Naive B cell (primary cell): ENCODE data around the gene FEN1. TPM values are rescaled to one million over a fixed set of nuclear protein-coding genes. Genes with fewer than 3 reads are reported as not detected.
A peak's percentile ranks its signal among the peaks of the same experiment; 100 is the strongest.

ENCODE experiments used
- ATAC-seq, 2 donors: fragments of 150-1000 bp; cut with Tn5 transposase; 2 replicates each; pipeline ENCODE4 v1.10.0; 2021; ENCODE audit warnings: low read depth in 2 of 2, mild to moderate bottlenecking in 2 of 2, moderate library complexity in 2 of 2
- DNase-seq: peaks from one replicate; pipeline ENCODE4 v3.0.0; 2022
- H3K27ac Mint-ChIP-seq, 6 donors: one replicate each; pipeline ENCODE4 v1.8.0; 2020 to 2022; ENCODE audit warnings: mild to moderate bottlenecking in 6 of 6, mixed read lengths in 6 of 6, moderate library complexity in 5 of 6, inconsistent platforms in 2 of 6
- H3K27me3 Mint-ChIP-seq, 3 donors: one replicate each; pipeline ENCODE4 v1.8.0; 2021 to 2022; ENCODE audit warnings: mixed read lengths in 3 of 3, mild to moderate bottlenecking in 1 of 3
- H3K36me3 Mint-ChIP-seq, 2 donors: one replicate each; pipeline ENCODE4 v1.8.0; 2020 to 2022; ENCODE audit warnings: mixed read lengths in 2 of 2, inconsistent platforms in 1 of 2, mild to moderate bottlenecking in 1 of 2
- H3K4me1 Mint-ChIP-seq, 3 donors: one replicate each; pipeline ENCODE4 v1.8.0; 2020 to 2022; ENCODE audit warnings: mixed read lengths in 3 of 3, inconsistent platforms in 1 of 3, mild to moderate bottlenecking in 1 of 3, moderate library complexity in 1 of 3
- H3K4me3 Mint-ChIP-seq, 8 donors: one replicate each; pipeline ENCODE4 v1.8.0; 2020 to 2022; ENCODE audit warnings: mild to moderate bottlenecking in 8 of 8, mixed read lengths in 8 of 8, moderate library complexity in 8 of 8, inconsistent platforms in 2 of 8
- H3K9me3 Mint-ChIP-seq, 7 donors: one replicate each; pipeline ENCODE4 v1.8.0; 2020 to 2022; ENCODE audit warnings: mixed read lengths in 7 of 7, mild to moderate bottlenecking in 5 of 7, inconsistent platforms in 2 of 7, moderate library complexity in 1 of 7
- polyA plus RNA-seq, 6 donors: library from polyadenylated mRNA; unstranded; fragments of 300-500 nt; fragmentation: Illumina TruSeq; gene quantifications; one replicate each; pipeline ENCODE4 v1.2.3, GENCODE V29; 2021; ENCODE audit warnings: low read depth in 6 of 6

Gene FEN1
- polyA plus RNA-seq, 6 donors from 2014 or later = 8.0 to 23.8 (median 15.3) TPM

GRCh38 chr11:61815790-61816735, 23.4 kb downstream of the FEN1 start:
- H3K27ac Mint-ChIP-seq = peak overlapping the region; percentile 27 to 95 (median 94)
- H3K4me3 Mint-ChIP-seq = peak overlapping the region; percentile 81 to 97 (median 93)
- DNase-seq (peak; percentile 52), ATAC-seq (peak; percentile 71 to 74)
- no peaks in the 10 kb centered on the region for H3K36me3 Mint-ChIP-seq
- peaks cover 11 to 23% (median 20%) of the 10 kb centered on the region in 3 donors for H3K4me1 Mint-ChIP-seq
- H3K27me3 Mint-ChIP-seq = peaks cover 0 to 4% (median 0%) of the 10 kb centered on the region in 3 donors
- H3K9me3 Mint-ChIP-seq = peaks cover 0 to 1% (median 0%) of the 10 kb centered on the region in 7 donors

DNA sequence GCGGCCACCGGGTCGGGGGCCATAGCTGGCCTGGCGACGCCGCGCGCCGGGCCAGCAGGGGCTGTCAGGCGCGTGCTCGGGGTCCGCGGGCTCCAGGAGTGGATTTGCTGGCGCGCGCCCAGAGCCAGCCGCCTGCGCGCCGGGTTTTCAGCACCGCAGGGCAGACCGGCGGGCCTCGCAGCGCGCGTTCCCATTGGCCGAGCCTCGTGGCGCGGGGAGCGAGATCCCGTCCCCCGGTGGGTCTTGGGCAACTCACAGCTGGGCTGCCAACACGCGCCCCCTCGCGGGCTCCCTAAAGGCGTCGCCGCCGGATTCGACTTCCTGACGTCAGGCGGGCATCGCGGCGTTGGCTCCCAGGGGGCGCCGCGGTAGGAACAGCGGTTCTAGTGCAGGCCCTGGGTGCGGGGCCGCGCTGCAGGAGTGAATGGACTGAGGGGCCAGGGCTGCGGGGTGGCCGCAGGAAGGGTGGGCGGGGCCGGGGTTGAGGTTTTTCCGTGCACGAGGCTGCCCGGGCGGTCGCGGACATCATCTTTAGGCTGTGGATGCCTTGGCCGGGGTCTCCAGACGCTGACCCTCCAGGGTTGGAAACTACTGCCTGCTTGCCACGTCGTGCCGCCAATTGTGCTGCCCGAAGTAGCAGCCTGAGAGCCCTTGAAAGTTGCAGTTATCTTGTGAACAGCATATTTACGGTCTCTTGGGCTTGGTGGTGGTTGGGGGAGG, 24.2 kb downstream of the FEN1 start, which contains the start of gene FADS1:
Gene FADS1 (minus strand): TSS at position 268 of the 720 bp plus-strand sequence. CDS start 74 bp downstream, at position 194.
- DNase-seq = peak; percentile 72
- ATAC-seq = peak; percentile 66 to 67
- H3K27ac Mint-ChIP-seq = peak within 1 kb of the TSS; percentile 27 to 95 (median 94)
- H3K4me3 Mint-ChIP-seq = peak within 1 kb of the TSS; percentile 81 to 97 (median 93)
- H3K27me3 Mint-ChIP-seq = peaks cover 0 to 4% (median 0%) of the 10 kb centered on the region in 3 donors
- H3K4me1 Mint-ChIP-seq = peaks cover 9 to 23% (median 20%) of the 10 kb centered on the region in 3 donors
- peaks cover 0 to 1% (median 0%) of the 10 kb centered on the region in 7 donors for H3K9me3 Mint-ChIP-seq
- no peaks in the 10 kb centered on the region for H3K36me3 Mint-ChIP-seq

DNA sequence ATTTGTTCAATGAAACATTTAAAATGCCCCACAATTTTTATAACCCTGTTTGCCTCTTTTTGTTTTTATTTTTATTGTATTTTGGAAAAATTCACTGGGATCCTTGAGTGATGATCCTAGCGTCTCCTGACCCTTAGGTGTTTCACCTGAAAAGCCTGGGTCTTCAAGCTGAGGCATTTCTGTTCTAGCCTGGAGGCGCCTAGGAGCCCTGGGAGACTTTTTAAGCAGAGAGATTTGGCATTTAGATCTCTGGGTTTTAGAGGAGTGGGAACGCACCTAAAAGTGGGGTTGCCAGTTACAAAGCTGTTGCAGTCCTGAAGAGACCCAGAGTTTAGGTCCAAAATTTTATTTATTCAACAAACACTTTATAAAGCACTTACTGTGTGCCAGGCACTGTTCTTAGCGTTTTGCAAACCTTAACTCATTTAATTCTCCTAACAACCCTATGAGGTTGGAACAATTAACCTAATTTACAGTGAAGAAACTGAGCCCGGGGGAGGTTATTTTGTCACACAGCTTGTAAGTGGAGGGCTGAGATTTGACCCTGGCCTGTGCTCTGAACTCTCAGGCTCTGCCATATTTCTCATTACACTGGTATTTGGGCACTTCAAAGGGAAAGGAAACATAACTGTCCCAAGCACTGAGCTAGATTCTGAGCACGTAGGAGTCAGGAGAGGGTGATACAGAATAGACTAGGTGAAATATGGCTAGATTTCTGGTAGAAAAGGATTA, 24.9 kb downstream of the FEN1 start:
- H3K36me3 Mint-ChIP-seq = no peaks in the 10 kb centered on the region
- H3K4me1 Mint-ChIP-seq = peaks cover 9 to 23% (median 20%) of the 10 kb centered on the region in 3 donors
- H3K9me3 Mint-ChIP-seq = peaks cover 0 to 1% (median 0%) of the 10 kb centered on the region in 7 donors
- ATAC-seq (no peak), DNase-seq (no peak)
- H3K27ac Mint-ChIP-seq = peak overlapping the region in 1 of 6 donors; percentile 26
- H3K4me3 Mint-ChIP-seq = peak overlapping the region; percentile 71 to 96 (median 90)
- H3K27me3 Mint-ChIP-seq = peaks cover 0 to 4% (median 0%) of the 10 kb centered on the region in 3 donors

DNA sequence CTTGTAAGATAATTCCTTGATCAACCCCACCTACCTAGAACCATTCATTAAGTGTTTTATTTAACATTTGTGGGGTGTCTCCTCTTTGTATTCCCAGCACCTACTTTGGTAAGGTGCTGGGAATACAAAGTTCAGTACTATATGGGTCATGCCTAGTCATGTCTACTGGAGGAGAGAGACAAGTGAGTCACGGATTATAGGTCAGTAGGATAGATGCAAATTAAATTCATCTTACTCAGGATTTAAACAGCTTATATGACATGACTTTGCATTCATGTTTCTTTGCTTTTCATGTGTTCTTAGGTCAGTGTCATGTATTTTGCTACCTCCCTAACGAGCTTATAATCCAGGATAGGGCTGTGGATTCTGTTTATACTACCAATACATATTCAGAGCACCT, 27.5 kb downstream of the FEN1 start:
- no peak for ATAC-seq
- DNase-seq = no peak
- no peak overlapping the region for H3K4me3 Mint-ChIP-seq
- no peaks in the 10 kb centered on the region for H3K9me3 Mint-ChIP-seq
- no peaks in the 10 kb centered on the region for H3K36me3 Mint-ChIP-seq
- no peak overlapping the region for H3K27ac Mint-ChIP-seq
- H3K4me1 Mint-ChIP-seq = peaks cover 3 to 13% (median 13%) of the 10 kb centered on the region in 3 donors
- peaks cover 0 to 4% (median 0%) of the 10 kb centered on the region in 3 donors for H3K27me3 Mint-ChIP-seq

GRCh38 chr11:61826930-61827570, 34.3 kb downstream of the FEN1 start:
- peak; percentile 51 to 58 for ATAC-seq
- peak overlapping the region; percentile 70 to 96 (median 92) for H3K4me3 Mint-ChIP-seq
- DNase-seq = peak; percentile 64
- H3K27me3 Mint-ChIP-seq = no peaks in the 10 kb centered on the region
- peaks cover 16 to 40% (median 31%) of the 10 kb centered on the region in 3 donors for H3K4me1 Mint-ChIP-seq
- peak overlapping the region; percentile 64 to 95 (median 80) for H3K27ac Mint-ChIP-seq
- no peaks in the 10 kb centered on the region for H3K9me3 Mint-ChIP-seq
- H3K36me3 Mint-ChIP-seq = no peaks in the 10 kb centered on the region

GRCh38 chr11:61827571-61828378, 35.1 kb downstream of the FEN1 start, which contains the start of gene FADS2:
FADS2 (plus strand) TSS chr11:61828300; CDS start chr11:61828391, 91 bp downstream.
- peak; percentile 71 to 73 for ATAC-seq
- Mint-ChIP-seq H3K36me3 (no peaks in the 10 kb centered on the region), H3K9me3 (no peaks in the 10 kb centered on the region), H3K27ac (peak within 1 kb of the TSS; percentile 64 to 95 (median 81)), H3K27me3 (no peaks in the 10 kb centered on the region), H3K4me1 (peaks cover 20 to 44% (median 31%) of the 10 kb centered on the region in 3 donors), H3K4me3 (peak within 1 kb of the TSS; percentile 70 to 96 (median 92))
- peak; percentile 66 for DNase-seq

DNA sequence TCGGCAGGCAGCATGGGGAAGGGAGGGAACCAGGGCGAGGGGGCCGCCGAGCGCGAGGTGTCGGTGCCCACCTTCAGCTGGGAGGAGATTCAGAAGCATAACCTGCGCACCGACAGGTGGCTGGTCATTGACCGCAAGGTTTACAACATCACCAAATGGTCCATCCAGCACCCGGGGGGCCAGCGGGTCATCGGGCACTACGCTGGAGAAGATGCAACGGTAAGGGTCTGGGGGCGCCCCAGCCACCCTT, 35.6 kb downstream of the FEN1 start:
- Mint-ChIP-seq H3K9me3 (no peaks in the 10 kb centered on the region), H3K4me3 (peak overlapping the region; percentile 70 to 96 (median 92)), H3K36me3 (peaks cover 0 to under 1% of the 10 kb centered on the region in 2 donors), H3K27ac (peak overlapping the region; percentile 63 to 89 (median 78)), H3K27me3 (no peaks in the 10 kb centered on the region), H3K4me1 (peaks cover 20 to 49% (median 32%) of the 10 kb centered on the region in 3 donors)
- ATAC-seq (peak in 1 of 2 donors; percentile 1), DNase-seq (no peak)

- Mint-ChIP-seq H3K9me3 (peaks cover 0 to 3% (median 0%) of the 10 kb centered on the region in 7 donors), H3K4me1 (peaks cover 24 to 54% (median 37%) of the 10 kb centered on the region in 3 donors), H3K4me3 (peak overlapping the region; percentile 70 to 96 (median 92)), H3K27ac (peak overlapping the region in 5 of 6 donors; percentile 37 to 89 (median 65)), H3K27me3 (no peaks in the 10 kb centered on the region), H3K36me3 (peaks cover 0 to 4% of the 10 kb centered on the region in 2 donors)
- ATAC-seq (peak; percentile 47 to 53), DNase-seq (peak; percentile 37)
Observed at GRCh38 chr11:61828629-61829407, 36.1 kb downstream of the FEN1 start.

DNA sequence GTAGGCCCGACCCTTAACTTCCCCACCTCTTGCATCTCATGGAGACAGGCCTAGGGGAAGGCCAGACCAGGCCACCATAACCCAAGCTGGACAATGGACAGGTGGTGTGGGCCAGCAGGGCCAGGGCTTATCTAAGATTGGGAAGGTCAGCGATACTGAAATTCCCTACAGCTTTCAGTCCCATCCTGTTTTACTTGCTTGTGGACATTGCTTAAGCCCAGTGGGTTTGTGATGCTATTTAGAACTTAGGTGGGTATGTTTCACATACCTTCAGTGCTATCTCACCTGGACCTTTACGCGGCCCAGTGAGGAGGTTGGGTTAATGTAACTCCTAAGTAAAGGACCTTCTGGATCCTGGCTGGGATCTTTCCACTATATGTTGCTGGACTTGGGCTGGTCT, 37.1 kb downstream of the FEN1 start:
- no peak overlapping the region for H3K27ac Mint-ChIP-seq
- no peak for DNase-seq
- peaks cover 0 to 3% (median 0%) of the 10 kb centered on the region in 7 donors for H3K9me3 Mint-ChIP-seq
- H3K4me1 Mint-ChIP-seq = peaks cover 28 to 64% (median 47%) of the 10 kb centered on the region in 3 donors
- no peaks in the 10 kb centered on the region for H3K27me3 Mint-ChIP-seq
- ATAC-seq = no peak
- H3K4me3 Mint-ChIP-seq = peak overlapping the region in 6 of 8 donors; percentile 9 to 94 (median 78)
- H3K36me3 Mint-ChIP-seq = peaks cover 0 to 4% of the 10 kb centered on the region in 2 donors

- Mint-ChIP-seq H3K36me3 (peaks cover 0 to 4% of the 10 kb centered on the region in 2 donors), H3K9me3 (peaks cover 0 to 3% (median 0%) of the 10 kb centered on the region in 7 donors), H3K27me3 (no peaks in the 10 kb centered on the region), H3K4me3 (peak overlapping the region in 5 of 8 donors; percentile 3 to 70 (median 51)), H3K27ac (peak overlapping the region in 2 of 6 donors; percentile 4 to 62), H3K4me1 (peaks cover 32 to 71% (median 52%) of the 10 kb centered on the region in 3 donors)
- DNase-seq (no peak), ATAC-seq (no peak)
Observed at GRCh38 chr11:61830237-61831105, 37.8 kb downstream of the FEN1 start.
